ENCODE measurements around the gene EBPL.

The EBPL gene

GRCh38 chr13:49646688-49647087, 44.6 kb downstream of the EBPL start:
- Histone ChIP-seq H3K36me3 (no peaks in the 10 kb centered on the region), H3K9me3 (ENCODE audit: severe bottlenecking) (no peaks in the 10 kb centered on the region), H3K4me3 (ENCODE audit: low read depth, low read length) (no peak overlapping the region), H3K27me3 (ENCODE audit: insufficient read depth, low read depth, severe bottlenecking) (no peaks in the 10 kb centered on the region), H3K27ac (no peak overlapping the region)
- TF ChIP-seq CTCF (IDR thresholded peaks at IDR 0.05; ENCODE audit: low read depth, low read length) = no peak
- DNase-seq = no peak

- Histone ChIP-seq H3K36me3 (no peaks in the 10 kb centered on the region), H3K9me3 (ENCODE audit: severe bottlenecking) (no peaks in the 10 kb centered on the region), H3K27me3 (ENCODE audit: insufficient read depth, low read depth, severe bottlenecking) (no peaks in the 10 kb centered on the region), H3K27ac (no peak overlapping the region), H3K4me3 (ENCODE audit: low read depth, low read length) (no peak overlapping the region)
- DNase-seq = no peak
- TF ChIP-seq CTCF (IDR thresholded peaks at IDR 0.05; ENCODE audit: low read depth, low read length) = no peak
Measured at GRCh38 chr13:49645451-49645850, 45.8 kb downstream of the EBPL start.

GRCh38 chr13:49643035-49643646, 48.1 kb downstream of the EBPL start:
- no peak overlapping the region for H3K4me3 ChIP-seq (ENCODE audit: low read depth, low read length)
- H3K9me3 ChIP-seq (ENCODE audit: severe bottlenecking) = no peaks in the 10 kb centered on the region
- no peak overlapping the region for H3K27ac ChIP-seq
- no peak for DNase-seq
- no peak for TF ChIP-seq CTCF (IDR thresholded peaks at IDR 0.05; ENCODE audit: low read depth, low read length)
- H3K27me3 ChIP-seq (ENCODE audit: insufficient read depth, low read depth, severe bottlenecking) = no peaks in the 10 kb centered on the region
- no peaks in the 10 kb centered on the region for H3K36me3 ChIP-seq

- TF ChIP-seq CTCF (IDR thresholded peaks at IDR 0.05; ENCODE audit: low read depth, low read length) = no peak
- no peaks in the 10 kb centered on the region for H3K27me3 ChIP-seq (ENCODE audit: insufficient read depth, low read depth, severe bottlenecking)
- H3K27ac ChIP-seq = no peak overlapping the region
- H3K9me3 ChIP-seq (ENCODE audit: severe bottlenecking) = no peaks in the 10 kb centered on the region
- no peaks in the 10 kb centered on the region for H3K36me3 ChIP-seq
- no peak overlapping the region for H3K4me3 ChIP-seq (ENCODE audit: low read depth, low read length)
- no peak for DNase-seq
Measured at GRCh38 chr13:49641801-49642291, 49.4 kb downstream of the EBPL start.

GRCh38 chr13:49638744-49639072, 52.6 kb downstream of the EBPL start:
- no peak for TF ChIP-seq CTCF (IDR thresholded peaks at IDR 0.05; ENCODE audit: low read depth, low read length)
- H3K27ac ChIP-seq = no peak overlapping the region
- H3K9me3 ChIP-seq (ENCODE audit: severe bottlenecking) = no peaks in the 10 kb centered on the region
- DNase-seq = no peak
- H3K4me3 ChIP-seq (ENCODE audit: low read depth, low read length) = no peak overlapping the region
- no peaks in the 10 kb centered on the region for H3K36me3 ChIP-seq
- H3K27me3 ChIP-seq (ENCODE audit: insufficient read depth, low read depth, severe bottlenecking) = no peaks in the 10 kb centered on the region
